CD4-positive, alpha-beta T cell treated with Interleukin-6 at 100 ng/mL for 8 hours (primary cell): ENCODE data around the gene ZNF831.

Source experiments
- DNase-seq: peaks from one replicate; pipeline ENCODE4 v3.0.0-alpha.2; 2020; ENCODE audit warnings: mixed read lengths, low spot score

The ZNF831 gene

DNA sequence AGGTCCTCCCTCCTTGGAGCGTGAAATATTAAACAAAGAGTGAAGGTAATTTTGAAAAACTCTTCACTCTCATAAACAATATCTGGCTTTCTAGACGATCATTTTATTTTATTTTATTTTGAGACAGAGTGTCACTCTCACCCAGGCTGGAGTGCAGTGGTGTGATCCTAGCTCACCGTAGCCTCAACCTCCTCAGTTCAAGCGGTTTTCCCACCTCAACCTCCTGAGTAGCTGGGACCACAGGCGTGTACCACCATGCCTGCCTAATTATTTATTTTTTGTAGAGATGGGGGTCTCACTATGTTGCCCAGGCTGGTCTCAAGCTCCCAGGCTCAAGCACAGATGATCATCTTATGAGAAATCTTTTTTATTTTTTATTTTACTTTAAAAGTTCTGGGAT lies 16.4 kb downstream of the ZNF831 start:
- no peak for DNase-seq

DNA sequence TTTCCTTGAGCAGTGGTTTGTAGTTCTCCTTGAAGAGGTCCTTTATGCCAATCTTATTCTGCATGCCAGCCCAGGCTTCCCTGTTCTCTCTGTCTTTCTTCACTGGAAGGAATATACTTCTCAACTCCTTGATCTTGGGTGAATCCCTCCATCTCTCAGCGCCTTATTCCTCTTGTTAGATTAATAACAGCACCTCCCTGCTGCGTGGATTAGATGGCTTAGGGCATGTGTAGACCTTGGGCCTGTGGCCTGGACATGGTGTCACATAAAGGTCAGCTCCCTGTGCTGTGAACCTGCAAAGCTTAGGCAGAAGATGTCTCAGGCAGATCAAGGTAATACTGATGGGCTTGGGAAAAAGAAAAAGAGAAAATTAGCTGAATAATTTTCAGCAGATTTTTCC lies 18.3 kb downstream of the ZNF831 start:
- no peak for DNase-seq

DNA sequence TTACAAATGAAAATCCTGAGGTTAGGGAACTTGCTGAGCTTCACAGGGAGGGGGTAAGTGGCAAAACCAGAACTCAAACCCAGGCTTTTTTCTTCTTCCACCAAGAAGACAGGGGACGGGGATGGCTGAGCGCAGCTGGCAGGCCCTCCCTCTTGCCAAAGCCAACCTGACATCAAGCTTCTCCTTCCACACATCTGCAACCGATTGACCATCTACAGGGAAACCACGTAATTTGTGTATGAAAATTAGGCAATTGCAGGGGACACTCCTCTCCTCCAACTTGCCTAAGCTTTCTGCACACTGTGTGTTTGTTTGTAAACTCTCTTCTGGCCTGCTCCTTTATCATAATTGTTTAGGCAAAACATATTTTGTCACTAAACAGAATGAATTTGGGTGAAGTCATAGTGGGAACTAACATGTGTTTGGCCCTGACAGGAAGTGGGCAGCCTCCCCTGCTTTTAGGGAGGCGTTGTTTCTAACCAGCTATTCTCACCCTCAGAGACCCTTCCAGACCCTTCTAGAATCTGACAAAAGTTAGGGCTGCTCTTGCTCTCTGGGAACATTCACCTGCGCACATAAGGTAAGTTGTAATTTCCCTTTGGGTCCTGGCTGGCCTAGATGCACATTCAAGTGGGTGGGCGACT lies 18.9 kb downstream of the ZNF831 start:
- no peak for DNase-seq

DNA sequence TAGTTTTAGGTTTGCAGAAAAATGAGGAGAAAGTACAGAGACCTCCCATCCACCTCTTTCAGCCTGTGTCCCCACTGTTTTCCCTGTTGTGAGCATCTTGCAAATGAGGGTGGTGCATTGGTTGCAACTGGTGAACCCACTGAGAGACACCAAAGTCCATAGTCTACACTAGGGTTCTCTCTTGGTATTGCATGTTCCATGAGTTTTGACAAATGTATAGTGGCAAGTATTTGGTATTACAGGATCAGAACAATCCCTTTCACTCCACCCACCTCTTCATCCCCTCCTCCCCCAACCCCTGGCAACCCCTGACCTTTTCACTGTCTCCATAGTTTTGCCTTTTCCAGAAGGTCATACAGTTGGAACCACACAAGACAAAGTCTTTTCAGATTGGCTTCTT lies 20.1 kb downstream of the ZNF831 start:
- DNase-seq, result no peak

DNA sequence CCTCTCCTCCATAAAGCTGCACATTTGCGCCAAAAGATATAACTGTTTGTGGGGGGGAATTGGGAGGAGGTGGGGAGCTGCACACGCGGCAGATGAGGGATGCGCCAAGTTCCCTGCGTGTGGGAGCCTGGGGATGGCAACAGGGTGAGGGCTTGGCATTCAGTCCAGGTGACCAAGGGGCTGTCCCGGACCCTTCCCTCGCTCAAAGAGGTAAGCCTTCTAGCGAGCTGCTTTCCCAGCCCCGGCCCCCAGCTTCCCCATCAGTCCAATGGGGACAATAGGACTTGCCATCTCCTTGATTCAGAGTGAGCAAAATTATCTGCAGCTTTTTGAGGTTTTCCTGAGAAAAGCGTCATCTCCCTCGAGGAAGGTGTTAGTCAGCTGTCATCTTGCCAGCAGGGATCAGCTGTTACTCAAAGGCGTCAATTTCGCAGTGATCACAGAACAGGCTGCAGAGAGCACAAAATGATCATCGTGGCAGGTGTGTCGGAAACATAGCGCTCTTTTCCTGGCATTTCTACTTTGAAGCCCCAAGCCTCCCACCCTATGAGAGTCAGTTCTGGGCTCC lies 21.3 kb downstream of the ZNF831 start:
- DNase-seq, result no peak

DNA sequence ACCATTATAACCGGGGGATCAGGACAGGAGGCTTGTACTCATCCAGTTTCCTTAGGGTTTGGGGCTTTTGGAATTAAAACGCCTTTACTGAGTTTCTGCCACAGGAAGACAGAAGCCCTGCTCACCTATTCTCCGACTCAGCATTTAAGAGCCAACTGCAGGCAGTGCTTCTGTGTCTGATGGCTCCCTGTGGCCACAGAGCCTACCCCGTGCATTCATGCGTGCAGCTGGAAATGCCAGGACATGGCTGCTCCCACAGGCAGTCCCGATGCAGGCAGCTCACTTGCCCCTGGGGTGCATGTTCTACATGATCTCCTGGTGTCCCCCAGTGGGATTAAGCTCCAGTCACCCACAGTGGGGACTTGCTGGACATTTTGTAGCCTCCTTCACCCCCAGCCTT lies 22.2 kb downstream of the ZNF831 start:
- no peak for DNase-seq

DNA sequence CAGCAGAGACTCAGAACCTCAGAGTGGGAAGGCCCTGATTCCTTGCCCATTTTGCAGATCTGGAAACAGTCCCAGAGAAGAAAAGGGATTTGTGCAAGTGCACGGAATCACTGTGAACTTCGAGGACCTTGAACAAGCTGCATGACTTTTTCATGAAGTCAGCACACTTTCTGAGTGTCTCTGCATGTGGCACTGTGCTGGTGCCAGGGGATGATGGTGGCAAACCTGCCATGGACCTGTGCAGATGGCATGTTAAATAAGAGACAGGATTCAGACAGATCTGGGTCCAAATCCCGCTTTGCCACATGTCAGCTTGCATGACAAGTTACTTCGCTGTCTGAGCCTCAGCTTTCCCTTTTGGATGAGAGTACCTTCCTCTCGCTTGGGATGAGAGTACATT lies 26.8 kb downstream of the ZNF831 start:
- no peak for DNase-seq

DNA sequence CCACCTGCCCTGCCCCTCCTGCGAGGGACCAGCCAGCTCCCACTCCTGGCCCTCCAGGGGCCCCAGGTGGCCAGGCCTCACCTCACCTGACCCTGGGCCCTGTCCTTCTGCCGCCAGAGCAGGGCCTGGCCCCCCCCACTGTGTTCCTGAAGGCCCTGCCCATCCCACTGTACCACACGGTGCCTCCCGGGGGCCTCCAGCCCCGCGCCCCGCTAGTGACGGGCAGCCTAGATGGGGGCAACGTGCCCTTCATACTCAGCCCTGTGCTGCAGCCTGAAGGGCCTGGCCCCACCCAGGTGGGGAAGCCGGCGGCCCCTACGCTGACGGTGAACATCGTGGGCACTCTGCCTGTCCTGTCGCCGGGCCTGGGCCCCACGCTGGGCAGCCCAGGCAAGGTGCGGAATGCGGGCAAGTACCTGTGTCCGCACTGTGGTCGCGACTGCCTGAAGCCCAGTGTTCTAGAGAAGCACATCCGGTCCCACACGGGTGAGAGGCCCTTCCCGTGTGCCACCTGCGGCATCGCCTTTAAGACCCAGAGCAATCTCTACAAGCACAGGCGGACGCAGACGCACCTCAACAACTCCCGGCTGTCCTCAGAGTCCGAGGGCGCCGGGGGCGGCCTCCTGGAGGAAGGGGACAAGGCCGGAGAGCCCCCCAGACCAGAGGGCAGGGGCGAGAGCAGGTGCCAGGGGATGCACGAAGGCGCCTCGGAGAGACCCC lies 27.6 kb downstream of the ZNF831 start:
- no peak for DNase-seq

DNA sequence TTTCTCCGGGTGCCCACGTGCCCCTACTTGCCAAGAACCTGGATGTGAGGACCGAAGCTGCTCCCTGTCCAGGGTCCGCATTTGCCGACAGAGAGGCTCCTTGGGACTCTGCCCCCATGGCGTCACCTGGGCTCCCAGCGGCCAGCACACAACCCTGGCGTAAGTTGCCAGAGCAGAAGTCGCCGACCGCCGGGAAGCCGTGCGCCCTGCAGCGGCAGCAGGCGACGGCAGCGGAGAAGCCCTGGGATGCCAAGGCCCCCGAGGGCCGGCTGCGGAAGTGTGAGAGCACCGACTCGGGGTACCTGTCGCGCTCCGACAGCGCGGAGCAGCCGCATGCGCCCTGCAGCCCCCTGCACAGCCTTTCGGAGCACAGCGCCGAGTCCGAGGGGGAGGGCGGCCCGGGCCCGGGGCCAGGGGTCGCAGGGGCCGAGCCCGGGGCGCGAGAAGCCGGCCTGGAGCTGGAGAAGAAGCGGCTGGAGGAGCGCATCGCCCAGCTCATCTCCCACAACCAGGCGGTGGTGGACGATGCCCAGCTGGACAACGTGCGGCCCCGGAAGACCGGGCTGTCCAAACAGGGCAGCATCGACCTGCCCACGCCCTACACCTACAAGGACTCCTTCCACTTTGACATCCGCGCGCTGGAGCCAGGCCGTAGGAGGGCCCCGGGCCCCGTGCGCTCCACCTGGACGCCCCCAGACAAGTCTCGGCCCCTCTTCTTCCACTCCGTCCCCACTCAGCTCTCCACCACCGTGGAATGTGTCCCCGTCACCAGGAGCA lies 28.3 kb downstream of the ZNF831 start:
- no peak for DNase-seq

DNA sequence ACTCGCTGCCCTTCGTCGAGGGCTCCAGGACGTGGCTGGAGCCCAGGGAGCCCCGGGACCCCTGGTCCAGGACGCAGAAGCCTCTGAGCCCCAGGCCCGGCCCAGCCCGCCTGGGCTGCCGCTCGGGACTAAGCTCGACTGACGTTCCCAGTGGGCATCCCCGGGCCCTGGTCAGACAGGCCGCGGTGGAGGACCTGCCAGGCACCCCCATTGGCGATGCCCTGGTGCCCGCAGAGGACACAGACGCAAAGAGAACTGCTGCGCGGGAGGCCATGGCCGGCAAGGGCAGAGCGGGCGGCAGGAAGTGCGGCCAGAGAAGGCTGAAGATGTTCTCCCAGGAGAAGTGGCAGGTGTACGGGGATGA lies 28.9 kb downstream of the ZNF831 start:
- no peak for DNase-seq

DNA sequence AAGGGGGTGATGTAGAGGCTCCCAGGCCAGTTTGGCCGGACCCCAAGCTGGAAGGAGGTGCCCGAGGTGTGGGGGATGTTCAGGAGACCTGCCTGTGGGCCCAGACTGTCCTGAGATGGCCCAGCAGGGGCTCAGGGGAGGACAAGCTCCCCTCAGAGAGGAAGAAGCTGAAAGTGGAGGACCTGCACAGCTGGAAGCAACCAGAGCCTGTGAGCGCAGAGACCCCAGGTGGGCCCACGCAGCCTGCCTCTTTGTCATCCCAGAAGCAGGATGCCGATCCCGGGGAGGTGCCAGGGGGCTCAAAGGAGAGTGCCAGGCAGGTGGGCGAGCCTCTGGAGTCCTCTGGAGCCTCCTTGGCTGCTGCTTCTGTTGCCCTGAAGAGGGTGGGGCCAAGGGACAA lies 29.7 kb downstream of the ZNF831 start:
- DNase-seq, result no peak

DNA sequence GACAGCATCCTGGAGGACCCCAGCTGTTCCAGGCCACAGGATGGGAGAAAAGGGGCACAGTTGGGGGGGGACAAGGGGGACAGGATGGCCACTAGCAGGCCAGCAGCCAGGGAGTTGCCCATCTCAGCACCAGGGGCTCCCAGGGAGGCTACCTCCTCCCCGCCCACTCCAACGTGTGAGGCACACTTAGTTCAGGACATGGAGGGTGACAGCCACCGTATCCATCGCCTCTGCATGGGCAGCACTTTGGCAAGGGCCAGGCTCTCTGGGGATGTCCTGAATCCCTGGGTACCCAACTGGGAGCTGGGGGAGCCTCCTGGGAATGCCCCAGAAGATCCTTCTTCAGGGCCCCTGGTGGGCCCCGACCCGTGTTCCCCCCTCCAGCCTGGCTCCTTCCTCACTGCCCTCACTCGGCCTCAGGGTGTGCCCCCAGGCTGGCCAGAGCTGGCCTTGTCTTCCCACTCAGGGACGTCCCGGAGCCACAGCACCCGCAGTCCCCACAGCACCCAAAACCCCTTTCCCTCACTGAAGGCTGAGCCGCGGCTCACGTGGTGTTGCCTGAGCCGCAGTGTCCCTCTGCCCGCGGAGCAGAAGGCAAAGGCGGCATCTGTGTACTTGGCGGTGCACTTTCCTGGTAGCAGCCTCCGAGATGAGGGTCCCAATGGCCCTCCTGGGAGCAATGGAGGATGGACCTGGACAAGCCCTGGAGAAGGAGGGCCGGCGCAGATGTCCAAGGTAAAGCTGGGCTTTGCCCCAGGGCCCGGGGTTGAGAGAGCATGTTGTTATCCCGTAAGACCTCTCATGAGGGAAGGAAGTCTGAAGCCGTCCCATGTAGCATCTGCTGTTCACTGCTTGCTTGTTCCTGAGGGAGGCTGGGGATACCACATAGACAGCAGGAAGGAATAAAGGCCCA lies 30.7 kb downstream of the ZNF831 start:
- no peak for DNase-seq

DNA sequence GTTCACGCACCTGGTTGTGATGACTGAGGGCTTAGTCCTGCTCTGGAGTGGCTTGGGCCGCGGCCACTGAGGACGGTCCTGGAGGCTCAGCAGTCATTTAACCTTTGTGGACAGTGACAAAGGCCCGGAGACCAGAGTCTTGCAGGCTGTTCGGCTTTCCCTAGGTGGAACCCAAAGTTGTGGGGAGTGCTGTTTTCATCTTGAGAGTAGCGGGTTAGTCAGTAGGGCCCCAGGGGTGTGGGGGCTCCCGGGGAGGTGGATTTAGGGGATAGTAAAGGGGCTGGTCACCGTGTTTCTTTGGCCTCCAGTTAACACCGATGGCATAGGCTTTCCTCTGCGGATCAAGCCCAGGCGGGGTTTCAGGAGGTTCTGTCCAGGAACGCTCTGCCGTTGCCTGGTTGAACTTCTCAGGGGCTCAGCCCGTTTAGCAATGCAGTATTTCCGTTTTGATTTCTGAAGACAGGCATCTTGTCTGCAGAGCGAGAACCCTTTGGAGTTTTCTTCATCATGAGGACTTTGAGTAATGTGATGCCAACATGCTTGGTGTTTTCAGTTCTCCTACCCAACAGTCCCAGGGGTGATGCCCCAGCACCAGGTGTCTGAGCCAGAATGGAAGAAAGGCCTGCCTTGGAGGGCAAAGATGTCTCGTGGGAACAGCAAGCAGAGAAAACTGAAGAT lies 31.8 kb downstream of the ZNF831 start:
- no peak for DNase-seq

DNA sequence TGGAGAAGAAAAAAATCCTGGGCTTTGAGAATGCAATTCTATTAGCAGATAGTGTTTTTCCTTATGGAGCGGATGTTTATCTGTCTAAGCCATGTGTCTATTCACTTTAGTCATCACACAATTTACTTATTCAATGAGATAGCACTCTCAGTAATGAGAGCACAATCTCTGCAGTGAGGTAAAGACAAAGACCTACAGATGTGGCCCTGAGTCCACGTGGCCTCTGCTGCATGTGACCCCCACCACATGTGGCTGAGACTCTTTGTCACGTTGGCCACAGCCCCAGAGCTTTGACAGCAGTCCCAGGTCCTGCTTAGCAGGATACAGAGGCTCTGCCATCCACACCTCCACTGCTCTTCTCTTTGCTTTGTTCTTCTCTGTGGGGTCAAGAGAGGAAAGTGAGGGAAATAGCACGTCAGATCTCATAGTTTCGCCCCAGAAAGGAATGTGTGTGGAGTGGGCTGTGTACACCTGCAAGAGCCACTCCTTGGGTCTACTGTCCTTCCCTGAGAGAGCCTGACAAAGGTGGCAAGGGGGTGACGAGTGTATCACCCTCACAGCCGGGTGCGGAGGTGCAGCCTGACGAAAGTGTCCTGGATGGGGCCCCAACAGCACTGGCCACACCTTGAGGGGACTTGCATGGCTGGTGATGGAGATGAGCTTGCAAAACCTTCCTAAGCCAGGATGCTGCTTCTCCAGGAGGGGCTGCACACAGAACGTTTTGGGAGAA lies 40.7 kb downstream of the ZNF831 start:
- DNase-seq, result no peak

DNA sequence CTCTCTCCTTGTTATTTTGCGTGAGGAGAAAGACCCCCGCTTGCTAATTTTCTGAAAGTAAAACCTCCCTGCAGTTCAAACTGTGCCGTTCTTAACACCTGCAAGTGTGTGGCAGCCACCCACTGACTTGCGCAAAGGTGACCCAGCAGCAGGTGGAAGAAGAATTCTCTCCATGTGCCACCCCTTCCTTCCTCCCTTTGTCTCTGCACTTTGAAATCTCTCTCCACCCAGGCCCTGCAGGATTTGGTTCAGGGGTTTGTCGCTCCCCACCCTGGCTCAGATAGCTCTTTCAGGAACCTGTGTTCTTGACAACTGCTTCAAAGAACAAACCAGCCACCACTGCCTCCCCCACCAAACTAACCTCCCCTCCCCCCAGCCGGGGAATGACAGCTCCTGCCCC lies 41.4 kb downstream of the ZNF831 start:
- no peak for DNase-seq

DNA sequence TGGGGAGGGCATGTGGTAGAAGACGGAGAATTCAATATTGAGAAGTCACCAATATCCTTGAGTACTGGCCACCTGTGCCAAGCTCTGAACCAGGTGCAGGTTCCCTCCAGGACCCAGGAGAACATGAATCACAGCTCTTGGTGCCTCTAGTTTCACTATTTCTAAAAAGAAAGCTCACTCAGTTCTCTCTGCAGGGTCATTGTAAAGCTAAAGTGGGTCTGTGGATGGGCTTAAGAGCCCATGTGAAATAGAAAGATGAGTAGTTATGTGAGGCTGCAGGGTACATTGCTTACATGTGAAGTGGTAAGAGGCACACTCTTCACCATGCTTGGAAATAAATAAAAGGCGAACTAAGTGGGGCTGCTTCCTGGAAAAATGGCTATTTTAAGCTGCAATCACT lies 43.6 kb downstream of the ZNF831 start:
- no peak for DNase-seq

DNA sequence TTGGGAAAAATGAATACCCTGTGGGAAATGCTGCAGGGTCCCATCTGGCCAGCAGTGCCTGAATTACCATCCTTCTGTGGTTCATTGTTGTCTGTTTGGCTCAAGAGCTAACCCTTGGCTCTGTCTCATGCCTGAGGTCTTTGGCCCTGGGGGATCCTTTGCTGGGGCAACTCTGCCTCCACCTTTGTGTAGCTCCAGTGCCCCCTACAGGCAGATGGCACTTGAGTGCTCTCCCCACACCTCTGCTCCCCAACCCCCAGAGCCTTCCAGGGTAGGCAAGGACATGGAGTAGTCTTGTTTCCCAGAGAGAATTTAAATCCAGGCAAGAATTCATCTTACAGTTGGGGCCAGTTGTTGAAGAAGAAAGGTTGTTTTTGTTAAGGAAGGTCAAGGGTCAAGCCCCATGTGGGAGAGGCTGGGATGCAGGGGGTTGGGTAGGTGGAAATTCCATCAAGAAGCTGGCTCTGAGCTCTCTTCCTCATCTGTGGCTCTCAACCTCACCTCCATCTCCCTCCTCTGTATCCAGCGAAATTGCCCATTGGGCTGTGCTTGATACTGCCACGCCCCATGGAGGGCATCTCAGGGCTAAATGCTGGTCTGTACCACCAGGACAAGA lies 44.2 kb downstream of the ZNF831 start:
- peak; percentile 81 for DNase-seq

DNA sequence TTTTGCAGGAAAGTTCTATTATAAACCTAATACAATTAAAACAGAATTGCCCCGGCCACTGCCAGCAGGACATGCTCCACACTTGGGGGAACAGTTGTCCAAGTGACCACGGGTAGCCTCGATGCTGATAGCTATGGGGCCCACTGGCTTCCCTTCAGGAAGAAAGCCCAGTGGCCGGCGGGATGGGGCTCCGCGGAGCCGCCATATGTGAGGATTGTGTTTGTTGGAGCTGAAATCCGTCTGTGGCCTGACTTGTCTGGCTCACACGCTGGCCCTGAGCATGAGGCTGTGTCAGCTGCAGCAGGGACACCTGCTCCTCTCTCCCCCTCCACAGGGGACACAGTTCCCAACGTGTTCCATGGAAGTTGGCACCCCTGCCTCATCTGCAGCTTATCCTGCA lies 46.6 kb downstream of the ZNF831 start:
- DNase-seq, result no peak

DNA sequence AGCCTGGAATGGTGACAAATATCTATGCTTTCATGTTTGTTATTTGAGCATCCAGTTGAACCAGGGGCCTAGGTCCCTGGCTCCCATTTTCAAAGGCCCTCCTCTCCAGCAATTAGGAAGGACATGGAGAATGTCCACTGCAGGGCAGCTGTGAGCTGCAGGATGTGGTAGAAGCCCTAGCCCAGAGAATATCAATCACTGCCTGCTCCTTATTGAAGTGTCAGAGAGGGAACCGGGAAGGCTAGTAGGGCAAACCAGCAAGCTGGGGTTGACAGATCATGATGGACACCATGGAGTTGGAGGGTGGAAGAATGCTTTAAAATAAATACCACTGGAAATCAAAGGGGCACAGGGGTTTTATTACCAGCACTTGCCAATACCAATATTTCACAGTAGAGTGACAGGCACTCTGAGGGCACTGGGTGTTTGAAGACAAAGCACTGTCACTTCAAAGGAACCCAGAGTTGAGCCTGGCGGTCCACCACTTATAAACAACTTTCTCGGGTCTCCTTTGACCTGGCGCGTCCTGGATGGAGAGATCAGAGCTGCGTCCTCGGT lies 47.7 kb downstream of the ZNF831 start:
- DNase-seq, result no peak

DNA sequence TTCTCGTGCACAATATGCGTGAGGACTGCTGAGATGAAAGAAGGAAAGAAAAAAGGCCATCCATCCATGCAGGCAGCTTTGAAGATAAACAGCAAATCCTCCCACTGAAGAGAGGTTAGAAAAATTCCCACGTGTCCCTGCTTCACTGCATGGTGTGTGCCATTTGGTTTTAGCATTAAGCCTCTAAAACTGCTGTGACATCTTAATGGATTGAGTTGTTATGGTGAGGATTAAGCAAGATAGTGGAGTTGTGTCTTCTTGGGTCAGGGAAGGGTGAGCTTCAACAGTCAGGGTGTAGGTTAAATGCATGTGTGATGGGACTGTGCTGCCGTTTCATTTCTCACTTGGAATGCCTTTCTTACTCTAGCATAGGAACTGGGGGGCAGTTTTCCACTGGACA lies 50.5 kb downstream of the ZNF831 start:
- DNase-seq, result no peak
